SKM-1 treated with dmso at 0.1 percent for 144 hours (cell line): Measurements from ENCODE around the gene PITPNM3.

Experiments
- DNase-seq: peaks from one replicate; lab custom pipeline; 2025; ENCODE audit not compliant: unreplicated experiment; lab: John Stamatoyannopoulos, UW

Gene PITPNM3

DNA sequence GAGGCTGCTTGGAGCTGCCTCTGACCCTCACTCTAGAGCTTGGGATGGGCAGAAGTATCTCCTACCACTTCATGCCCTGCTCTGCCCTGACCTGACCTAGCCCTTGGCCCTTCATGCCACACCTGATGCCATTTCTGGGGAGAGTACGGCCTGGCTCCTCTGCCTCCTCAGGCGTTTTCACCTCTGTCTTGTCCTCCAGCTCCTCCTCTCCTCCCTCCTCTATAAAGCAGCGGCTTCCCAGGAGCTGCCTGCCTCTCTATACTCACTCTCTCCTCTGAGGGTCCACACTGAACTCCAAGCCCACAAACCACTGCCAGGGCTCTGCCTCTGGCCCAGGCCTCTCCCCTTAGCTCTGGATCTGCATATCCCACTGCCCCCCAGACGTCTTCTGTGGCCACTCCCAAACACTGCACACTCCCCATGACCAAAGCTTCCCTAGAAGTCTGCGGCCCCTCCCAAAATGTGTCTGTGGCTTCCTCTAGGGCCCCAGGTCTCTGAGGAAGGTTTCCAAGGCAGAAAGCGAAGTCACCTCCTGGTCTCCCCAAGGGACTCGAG lies 52.6 kb downstream of the PITPNM3 start:
- DNase-seq = no peak

DNA sequence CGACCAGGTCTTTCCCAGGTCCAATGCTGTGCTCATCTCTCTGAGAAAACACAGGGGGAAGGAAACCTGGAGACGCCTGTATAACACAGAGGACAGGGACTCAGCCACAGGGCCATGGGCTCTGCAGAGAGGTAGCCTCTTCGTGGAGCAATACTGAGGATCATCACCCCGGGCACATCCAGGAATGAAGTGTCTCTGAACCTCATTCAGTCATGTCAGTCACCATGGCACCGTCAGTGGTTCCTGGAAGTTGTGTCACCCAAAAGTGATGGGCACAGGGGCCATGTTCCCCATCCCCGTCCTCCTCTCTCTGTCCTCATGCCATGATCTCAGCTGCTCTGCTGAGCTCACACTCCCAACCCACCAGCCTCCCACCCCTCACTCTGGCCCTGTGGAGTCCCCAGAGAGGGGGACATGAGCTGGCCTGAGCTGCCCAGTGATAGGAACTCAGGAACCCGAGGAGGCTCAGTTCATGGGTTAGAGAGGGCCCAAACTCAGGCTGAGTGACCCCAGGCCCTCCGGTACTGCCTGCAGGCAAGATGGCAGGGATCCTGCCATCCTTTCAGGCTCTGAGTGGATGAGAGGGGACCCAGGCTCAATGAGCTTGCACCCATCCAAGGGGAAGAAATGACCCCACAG lies 53.4 kb downstream of the PITPNM3 start:
- no peak for DNase-seq

DNA sequence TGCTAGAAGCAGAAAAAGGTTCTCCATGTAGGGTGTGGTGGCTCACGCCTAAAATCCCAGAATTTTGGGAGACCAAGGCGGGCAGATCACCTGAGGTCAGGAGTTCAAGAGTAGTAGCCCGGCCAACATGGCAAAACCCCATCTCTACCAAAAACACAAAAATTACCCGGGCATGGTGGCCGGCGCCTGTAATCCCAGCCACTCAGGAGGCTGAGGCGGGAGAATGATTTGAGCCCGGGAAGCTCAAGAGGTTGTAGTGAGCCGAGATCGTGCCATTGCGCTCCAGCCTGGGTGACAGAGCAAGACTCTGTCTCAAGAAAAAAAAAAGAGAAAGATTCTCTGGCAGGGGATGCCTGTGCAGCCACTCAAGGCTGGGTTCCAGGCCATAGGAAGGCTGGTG lies 54.2 kb downstream of the PITPNM3 start:
- DNase-seq = no peak

DNA sequence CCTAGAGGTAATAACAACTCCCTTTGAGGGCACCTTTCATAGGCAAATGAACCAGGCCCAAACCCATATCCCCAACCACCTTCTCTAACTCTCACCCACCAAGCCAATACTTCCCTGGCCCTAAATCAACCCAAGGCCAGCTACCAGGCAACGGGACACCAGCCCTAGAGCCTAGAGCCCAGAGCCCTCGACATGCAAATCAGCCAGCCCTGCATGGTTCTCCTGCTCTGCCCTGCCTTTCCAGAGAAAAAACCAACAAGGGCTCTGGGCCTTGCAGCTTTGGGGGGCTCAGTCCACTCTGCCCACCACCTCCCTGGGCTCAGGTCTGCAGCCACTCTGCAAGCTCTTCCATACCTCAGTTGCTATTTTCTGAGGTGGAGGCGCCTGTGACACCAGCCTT lies 55.0 kb downstream of the PITPNM3 start:
- no peak for DNase-seq

DNA sequence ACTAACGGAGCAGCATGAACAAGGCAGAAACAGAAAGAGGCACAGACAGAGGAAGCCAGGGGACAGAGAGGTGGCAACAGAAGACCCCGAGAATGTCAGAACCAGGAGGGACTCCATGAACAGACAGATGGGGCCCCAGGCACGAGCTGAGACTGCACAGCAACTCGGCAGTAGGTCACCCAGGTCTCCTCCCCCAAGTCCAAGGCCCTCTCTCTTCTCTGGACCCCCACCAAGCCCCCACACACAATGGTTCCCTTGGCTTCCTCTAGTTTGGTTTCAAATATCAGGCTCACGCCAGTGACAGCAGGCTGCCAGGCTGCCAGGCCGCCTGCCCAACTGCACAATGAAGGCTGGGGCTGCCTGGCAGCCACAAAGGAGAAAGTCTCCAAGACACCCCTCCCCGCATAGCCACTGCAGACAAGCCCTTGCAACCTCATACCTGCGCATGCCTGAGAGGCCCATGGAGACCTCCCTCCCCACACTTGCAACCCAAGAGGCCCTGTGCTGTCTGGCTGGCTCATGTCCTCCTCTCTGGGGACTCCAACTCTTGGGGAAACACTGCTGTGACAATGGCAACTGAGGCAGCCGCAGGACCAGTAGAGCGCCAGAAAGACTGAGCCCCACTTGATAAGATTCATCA lies 57.3 kb downstream of the PITPNM3 start:
- no peak for DNase-seq

DNA sequence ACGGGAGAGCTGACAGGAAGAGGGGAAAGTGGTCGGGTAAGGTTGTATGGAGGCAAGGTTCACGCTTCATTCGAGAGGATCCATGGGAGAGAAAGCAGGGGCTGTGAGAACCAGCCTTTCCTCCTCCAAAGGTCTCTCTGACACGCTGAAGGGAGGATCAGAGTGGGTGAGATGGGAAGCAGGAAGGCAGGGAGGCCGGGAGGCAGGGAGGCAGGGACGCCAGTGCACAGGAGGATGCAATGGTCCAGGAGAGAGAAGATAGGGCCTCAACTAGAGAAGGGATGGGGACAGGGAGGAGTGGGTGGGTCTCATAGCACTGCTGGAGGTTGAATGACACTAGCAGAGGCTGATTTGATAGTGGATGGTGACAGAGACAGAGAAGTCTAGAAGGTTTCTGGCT lies 58.0 kb downstream of the PITPNM3 start:
- DNase-seq = no peak

DNA sequence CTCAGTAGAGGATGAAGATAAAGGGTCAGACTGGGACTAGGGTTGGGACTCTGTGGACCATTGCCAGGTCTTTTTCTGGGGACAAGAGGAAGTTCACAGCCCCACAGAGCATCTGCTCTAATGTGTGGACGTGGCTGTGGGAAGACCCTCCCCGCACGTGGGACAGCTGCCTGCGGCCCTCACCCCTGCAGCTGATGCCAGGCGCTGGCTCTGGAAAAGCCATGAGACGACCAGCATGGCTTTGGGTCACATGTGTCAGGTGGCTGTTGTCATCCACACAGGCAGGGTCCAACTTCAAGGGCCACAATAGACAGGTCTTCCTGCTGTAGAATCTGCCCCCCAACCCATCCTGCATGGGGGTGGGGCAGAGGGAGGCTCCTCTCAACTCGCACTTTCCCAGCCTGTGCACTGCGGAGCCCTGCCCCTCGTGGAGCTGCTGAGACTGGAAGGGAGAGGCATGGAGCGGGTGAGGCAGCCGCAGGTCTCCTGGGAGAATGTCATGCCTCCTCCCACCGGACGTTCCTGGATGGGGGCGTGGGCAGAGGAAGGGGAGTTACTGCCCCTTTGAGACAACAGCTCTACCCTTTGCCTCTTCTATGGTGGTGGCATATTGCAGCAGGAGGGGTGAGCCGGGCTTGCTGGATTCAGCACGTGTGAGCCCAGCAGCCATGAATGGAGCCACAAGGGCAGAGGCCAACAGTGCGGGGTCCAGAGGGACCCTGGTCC lies 58.7 kb downstream of the PITPNM3 start:
- DNase-seq = no peak

DNA sequence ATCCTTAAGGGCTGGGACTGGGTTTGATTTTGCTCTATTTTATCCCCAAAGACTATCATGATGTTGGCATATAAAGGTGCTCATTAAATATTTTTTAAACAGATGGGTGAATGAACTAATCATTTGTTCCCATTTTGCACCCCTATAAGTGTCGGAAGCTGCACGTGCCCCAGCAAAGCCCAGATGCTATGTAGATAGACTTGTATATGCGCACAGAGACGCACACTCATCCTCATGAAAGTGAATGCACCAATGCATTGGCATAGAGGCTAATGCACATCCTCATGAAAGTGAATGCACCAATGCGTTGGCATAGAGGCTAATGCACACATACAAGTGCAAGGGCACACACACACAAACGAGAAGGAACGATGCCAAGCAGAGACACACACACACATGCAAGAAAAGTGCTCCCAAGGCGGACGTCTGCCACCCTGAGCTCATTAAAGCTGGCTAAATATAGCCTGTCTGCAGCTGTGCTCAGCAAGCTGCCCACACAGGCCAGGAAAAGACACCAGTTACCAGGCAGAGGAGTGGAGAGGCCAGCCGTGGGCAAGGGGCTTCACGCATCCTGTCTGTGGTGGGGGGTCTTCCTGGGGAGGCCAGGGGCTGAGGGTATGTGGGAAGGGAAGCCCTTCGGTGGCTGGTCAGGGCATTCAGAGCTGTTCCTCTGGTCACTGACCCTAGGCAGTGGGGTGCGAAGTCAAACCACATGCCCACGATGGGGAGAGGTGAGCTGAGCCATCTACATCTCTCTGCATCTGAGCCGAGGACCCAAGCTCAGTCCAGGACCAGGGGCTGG lies 59.5 kb downstream of the PITPNM3 start:
- DNase-seq = no peak

DNA sequence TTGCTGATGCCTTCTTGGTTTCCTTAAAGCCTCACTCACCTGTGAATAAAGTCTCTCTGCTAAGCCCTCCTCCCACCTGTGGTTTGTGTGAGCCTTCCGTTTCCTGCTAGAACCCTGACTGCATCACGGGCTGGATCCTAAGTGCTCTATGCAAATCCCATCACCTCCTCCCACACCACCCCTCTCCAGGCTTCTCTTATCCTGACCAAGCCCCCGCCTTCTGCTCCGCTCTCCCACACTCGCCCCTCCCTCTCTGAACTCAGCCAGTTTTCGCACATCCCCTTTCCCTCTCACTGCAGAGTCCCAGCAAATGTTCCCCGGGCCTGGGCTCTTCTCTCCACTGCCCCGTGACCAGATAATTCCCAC lies 60.3 kb downstream of the PITPNM3 start:
- no peak for DNase-seq

DNA sequence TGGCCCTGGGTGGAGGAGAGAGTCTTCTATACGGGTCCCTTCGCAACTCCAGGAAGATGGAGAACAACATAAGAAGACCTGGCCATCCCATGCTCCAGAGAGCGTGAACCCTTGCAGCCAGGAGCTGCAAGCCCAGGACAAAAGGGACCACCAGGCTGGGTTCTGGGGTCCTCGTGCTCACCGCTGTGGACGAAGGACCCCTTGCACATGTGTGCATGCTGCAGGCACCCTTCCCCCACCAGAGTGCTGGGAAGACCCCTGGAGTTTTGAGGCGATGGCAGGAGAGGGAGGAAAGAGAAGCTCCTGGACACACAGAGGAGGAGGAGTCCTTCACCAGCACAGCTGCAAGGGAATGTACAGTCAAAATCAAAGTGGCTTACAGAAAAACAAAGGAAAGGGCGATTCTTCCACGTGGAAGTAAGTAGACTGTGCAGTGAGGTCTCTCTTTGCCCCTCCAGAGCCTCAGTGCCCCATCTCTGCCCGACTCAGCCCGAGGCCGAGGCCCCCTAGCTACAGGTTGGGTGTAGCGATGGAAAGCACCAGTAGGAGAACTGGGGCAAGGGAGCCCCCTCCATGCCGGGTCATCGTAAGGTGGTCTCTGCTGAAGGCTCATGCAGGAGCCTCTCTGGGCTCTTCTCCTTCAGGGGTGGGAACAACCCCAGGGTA lies 60.8 kb downstream of the PITPNM3 start:
- DNase-seq = no peak

DNA sequence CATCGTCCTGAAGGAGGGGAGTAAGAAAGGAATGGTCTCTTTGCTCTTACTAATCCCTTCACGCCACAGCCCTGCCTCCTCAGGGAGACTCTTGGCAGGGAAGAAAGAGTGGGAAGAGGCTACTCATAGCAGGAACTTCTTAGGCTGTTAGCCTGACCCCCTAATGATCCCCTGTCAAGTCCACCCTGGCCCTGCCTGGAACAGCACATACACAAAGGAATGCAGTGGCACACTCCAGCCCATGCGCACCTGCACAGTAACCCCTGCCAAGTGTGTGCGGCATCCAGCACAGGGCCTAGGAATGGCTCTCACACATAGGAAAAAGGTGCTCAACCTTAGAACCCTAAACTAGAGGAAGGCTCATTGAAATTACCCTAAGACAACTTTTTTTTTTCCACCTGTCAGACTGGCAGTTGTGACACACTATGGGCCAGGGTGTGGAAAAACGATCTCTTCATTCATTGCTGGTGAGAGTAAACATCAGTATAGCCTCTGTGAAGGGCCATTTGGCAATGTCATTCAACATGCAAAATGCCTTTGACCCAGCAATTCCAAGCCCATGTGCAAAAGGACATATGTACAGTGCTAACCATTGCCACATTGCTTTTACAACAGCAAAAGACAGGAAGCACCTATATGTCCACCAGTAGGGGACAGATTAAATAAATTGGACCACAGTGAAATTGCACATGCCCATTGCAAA lies 62.0 kb downstream of the PITPNM3 start:
- DNase-seq = no peak

DNA sequence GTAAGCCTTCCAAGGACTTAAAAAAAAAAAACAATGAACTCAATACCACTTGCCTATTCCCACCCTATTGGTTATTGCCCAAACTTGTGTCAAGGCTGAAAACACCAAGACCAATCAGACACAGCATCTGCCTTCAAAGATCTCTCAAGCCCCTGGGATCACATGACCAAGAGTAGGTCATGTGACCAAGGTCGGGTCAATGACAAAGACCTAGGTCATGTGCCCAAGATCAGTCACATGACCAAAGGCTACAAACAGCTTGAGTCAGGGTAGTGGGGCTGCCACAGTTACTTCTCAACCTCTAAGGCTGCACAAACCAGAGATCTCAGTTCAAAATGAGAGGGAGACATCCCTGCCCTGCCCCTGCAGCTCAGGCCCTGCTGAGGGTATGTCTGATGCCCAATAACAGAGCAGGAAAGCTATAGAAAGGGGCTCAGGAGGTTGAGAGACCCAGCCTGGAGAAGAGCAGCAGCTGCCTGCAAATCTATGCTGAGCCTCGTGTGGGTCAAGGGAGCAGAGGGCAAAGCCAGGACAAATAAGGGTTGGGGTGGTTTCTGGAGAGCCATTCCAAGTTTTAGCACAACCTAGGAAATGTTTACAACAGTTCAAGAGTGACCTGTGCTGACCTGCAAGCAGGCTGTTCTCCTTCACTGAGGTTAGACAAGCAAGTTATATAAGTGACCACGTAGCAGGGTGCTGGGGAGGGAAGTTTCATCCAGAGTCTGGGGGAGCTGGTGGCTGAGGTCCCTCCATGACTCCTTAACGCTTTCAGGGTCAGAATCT lies 63.3 kb downstream of the PITPNM3 start:
- DNase-seq = no peak

DNA sequence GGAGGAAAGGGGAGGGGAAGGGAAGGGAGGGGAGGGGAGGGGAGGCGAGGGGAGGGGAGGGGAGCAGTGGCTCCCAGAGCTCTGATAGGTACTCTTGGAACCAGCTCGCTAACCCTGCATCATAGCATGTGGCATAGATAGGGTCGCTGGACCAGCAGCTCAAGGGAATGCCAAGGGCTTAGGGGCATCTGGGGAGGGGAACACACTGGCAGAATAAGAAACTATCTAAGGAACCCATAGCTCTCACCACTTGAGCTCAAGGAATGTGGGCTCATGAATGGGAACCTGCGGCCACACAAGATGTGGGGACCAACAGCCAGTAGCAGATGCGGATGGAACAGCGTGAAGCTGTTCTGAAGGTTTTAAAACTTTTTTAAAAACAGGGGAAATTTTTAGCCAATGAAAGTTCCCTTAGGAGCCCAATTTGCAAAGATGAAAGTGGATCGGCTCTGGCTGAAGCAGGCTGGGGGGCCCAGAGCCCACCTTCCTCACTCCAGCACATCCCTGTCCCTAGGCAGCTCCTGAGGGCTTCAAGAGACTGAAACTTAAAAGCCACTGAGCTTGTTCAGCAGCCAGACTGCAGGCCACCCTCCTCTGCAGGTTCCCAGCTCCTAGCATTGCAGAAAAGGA lies 65.2 kb downstream of the PITPNM3 start:
- no peak for DNase-seq

DNA sequence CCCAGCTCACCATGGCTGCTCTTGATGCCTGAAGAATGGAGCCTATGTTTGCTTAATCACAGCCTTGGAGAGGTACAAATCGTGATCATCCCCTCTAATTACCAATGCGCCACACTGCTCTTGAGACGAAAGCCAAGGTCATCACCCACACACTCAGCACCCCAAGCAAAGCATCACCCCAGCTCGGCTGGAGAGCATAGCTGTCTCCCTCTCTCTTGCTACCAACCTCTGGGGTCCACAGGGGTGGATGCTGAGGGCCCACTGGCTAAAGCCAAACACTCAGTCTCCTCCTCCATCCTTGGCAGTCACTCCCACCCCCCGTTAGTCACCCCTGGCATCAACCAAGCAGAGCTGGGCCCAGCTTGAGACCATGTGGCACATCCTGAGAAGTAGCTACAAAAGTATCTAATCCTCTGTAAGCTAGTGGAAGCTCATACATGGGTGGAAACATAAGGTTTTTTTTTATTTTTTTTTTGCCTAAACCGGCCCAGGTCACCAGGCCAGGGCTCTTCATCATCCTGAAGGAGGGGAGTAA lies 67.3 kb downstream of the PITPNM3 start:
- no peak for DNase-seq

DNA sequence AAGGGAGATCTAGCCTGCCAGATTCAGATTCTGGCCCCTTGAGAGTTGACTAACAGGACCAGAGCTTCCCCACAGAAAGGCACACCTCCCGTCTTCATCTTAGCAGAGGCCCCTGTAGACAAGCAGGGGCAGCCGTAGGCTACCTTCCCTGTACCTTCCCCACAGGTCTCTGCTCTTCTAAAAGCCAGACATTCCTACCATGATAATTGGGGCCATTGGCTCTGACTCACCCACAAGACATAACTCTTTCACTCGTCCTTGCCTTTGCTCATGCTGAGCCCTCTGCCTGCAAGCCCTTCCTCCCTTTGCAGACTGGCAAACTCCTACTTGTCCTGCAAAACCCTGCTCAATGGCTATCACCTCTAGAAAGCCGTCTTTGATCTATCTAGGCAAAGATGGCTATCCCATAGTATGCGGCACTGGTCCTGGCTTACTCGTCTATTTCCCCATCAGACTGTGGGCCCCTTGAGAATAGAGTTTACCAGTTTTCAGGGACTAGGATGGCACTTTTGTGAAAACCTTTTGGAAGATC lies 68.3 kb downstream of the PITPNM3 start:
- DNase-seq = no peak

DNA sequence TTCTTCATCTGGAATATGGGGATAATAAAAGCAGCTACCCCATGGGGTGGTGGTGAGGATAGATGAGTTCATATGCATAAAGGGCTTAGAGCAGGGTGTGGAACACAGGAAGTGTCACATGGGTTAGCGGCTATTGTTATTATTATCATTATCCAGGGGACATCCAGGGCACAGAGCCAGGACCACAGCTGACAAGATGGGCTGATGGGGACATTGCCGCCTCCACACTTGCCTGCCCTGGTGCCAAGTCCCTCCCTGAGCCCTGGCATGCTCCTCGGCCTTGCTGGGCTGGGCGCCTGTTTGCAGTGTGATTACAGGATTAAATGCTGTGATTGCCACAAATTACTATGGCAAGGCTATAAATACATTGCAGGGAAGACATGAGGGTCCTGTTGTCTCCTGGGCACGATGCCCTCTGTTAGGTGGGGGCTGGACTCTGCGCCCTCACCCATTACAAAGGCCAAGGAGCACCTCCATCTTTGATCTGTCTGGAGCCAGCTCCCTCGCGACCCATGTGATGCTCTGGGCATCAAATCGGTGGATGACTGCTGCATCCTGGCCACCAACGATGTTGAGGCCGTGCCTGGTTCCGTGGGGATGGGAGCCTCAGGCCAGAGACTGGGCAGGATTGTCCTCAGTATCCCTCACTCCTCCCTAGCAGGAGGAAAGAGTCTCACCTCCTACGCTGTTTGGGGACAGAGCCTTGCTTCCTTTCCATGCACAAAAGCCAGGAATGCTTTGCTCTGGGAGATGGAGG lies 68.9 kb downstream of the PITPNM3 start:
- no peak for DNase-seq

DNA sequence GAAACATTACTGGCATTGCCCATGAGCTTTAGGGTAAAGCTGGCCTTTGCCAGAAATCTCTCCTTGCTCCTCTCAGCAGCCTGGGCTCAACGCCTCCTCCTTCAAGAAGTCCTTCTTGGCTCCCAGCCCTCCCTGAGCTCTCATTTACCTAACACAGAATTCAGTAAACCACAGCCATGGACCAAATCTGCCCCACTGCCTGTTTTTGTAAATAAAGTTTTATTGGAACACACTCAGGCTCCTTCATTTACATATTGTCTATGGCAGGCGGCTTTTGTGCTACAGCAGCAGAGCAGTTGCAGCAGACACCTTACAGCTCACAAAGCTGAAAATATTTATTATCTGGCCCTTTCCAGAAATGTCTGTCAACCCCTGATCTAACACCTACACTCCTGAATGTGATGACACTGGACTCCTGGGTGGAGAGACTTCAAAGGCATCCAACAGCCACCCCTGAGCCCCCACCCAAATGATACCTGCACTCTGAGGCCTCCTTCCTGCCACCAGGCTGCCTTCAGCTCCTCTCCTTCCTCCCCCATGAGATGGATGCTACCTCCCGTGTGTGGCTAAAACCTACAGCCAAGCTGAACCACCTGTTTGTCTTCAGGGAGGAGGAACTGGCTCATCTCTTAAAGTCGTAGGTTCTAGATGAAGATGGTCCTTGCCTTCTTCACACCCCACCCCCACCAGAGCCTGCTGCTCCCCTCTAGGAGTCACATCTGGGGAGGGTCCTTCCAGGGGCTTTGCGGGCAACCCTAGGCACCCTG lies 70.5 kb downstream of the PITPNM3 start:
- no peak for DNase-seq
